OCI-LY3 (cell line): ENCODE data around the gene ACSS1.

Experiments used
- H2AFZ ChIP-seq: fragments of 200-600, 300-600 bp; shearing (Covaris generic); 2 replicates; pipeline ENCODE4 v1.6.0; 2014; ENCODE audit warnings: antibody characterized with exemption, low read depth, low read length
- H3K27ac ChIP-seq: fragments of 200-600, 300-600 bp; sonication (generic); 2 replicates; pipeline ENCODE4 v1.5.1; 2014; ENCODE audit warnings: mild to moderate bottlenecking, low read length, moderate library complexity, mixed read lengths
- H3K27me3 ChIP-seq: fragments of 200-600, 300-600 bp; sonication (generic); 2 replicates; pipeline ENCODE4 v1.6.1; 2014; ENCODE audit warnings: low read depth, low read length, mixed read lengths
- H3K36me3 ChIP-seq: fragments of 200-600, 300-600 bp; sonication (generic); replicated peaks from 2 replicates; pipeline ENCODE3; 2014; ENCODE audit warnings: low read depth, low read length, mixed read lengths
- H3K4me1 ChIP-seq: fragments of 300-600, 200-600 bp; sonication (generic); 2 replicates; pipeline ENCODE4 v1.6.1; 2014; ENCODE audit warnings: low read length, mixed read lengths
- H3K4me2 ChIP-seq: fragments of 200-600, 300-600 bp; sonication (generic); 2 replicates; pipeline ENCODE4 v1.6.1; 2014; ENCODE audit warnings: low read length, mixed read lengths
- H3K4me3 ChIP-seq: fragments of 300-600, 200-600 bp; sonication (generic); 2 replicates; pipeline ENCODE4 v1.5.1; 2014; ENCODE audit warnings: antibody characterized with exemption, mild to moderate bottlenecking, low read length, moderate library complexity
- H3K79me2 ChIP-seq: fragments of 300-600, 200-600 bp; shearing (Covaris generic); 2 replicates; pipeline ENCODE4 v1.6.1; 2014; ENCODE audit warnings: mild to moderate bottlenecking, low read length, mixed read lengths
- H3K9ac ChIP-seq: fragments of 300-600, 200-600 bp; shearing (Covaris generic); 2 replicates; pipeline ENCODE4 v1.6.0; 2014; ENCODE audit warnings: mild to moderate bottlenecking, low read length, moderate library complexity
- H3K9me3 ChIP-seq: fragments of 200-600, 300-600 bp; shearing (Covaris generic); 2 replicates; pipeline ENCODE4 v1.6.1; 2014; ENCODE audit warnings: low read length, mixed read lengths; ENCODE audit not compliant: insufficient read depth
- H4K20me1 ChIP-seq: fragments of 200-600, 300-600 bp; sonication (generic); 2 replicates; pipeline ENCODE4 v1.6.1; 2016; ENCODE audit warnings: low read length, mixed read lengths; ENCODE audit not compliant: insufficient read depth
- EZH2phosphoT487 ChIP-seq: fragments of 200-600 bp; shearing (Covaris generic); IDR thresholded peaks from 2 replicates; pipeline ENCODE4 v1.6.1; 2018; ENCODE audit warnings: antibody characterized with exemption, mixed run types, low read depth
- TF ChIP-seq, protein P1 (sequence below): fragments of 200-600, 300-600 bp; sonication (generic); IDR thresholded peaks from 2 replicates; pipeline ENCODE4 v1.5.1; 2014; ENCODE audit warnings: antibody characterized with exemption, low read length, low read depth

ACSS1 gene

DNA sequence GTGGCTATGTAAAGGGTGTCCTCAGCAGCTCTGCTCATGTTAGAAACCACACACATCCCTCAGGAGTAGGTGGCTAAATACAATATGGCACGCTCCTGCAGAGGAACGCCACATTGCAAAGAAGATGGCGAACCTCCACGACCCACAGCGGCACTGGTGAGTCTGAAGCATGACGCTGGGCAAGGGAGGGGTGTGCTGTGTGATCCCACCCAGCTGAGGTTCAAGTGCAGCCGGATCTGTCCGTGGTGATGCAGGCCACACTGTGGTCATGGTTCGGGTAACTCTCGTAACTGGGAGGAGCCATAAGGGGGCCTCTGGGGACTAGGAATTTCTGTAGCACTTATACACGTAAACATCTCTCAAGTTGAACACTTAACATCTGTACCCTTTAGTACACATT is 42.0 kb downstream of the ACSS1 start:
- H3K27me3 ChIP-seq = no peaks in the 10 kb centered on the region
- no peak overlapping the region for H3K27ac ChIP-seq
- no peak overlapping the region for H2AFZ ChIP-seq
- no peak overlapping the region for H3K9ac ChIP-seq
- H3K36me3 ChIP-seq = no peaks in the 10 kb centered on the region
- no peaks in the 10 kb centered on the region; the same call in 1 of the 2 replicates for H4K20me1 ChIP-seq
- no peaks in the 10 kb centered on the region for H3K4me1 ChIP-seq
- TF ChIP-seq, protein P1, sequence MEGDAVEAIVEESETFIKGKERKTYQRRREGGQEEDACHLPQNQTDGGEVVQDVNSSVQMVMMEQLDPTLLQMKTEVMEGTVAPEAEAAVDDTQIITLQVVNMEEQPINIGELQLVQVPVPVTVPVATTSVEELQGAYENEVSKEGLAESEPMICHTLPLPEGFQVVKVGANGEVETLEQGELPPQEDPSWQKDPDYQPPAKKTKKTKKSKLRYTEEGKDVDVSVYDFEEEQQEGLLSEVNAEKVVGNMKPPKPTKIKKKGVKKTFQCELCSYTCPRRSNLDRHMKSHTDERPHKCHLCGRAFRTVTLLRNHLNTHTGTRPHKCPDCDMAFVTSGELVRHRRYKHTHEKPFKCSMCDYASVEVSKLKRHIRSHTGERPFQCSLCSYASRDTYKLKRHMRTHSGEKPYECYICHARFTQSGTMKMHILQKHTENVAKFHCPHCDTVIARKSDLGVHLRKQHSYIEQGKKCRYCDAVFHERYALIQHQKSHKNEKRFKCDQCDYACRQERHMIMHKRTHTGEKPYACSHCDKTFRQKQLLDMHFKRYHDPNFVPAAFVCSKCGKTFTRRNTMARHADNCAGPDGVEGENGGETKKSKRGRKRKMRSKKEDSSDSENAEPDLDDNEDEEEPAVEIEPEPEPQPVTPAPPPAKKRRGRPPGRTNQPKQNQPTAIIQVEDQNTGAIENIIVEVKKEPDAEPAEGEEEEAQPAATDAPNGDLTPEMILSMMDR = no peak
- TF ChIP-seq EZH2phosphoT487 = no peak
- no peak overlapping the region for H3K4me3 ChIP-seq
- no peaks in the 10 kb centered on the region for H3K9me3 ChIP-seq
- no peak overlapping the region for H3K4me2 ChIP-seq
- H3K79me2 ChIP-seq = no peaks in the 10 kb centered on the region

DNA sequence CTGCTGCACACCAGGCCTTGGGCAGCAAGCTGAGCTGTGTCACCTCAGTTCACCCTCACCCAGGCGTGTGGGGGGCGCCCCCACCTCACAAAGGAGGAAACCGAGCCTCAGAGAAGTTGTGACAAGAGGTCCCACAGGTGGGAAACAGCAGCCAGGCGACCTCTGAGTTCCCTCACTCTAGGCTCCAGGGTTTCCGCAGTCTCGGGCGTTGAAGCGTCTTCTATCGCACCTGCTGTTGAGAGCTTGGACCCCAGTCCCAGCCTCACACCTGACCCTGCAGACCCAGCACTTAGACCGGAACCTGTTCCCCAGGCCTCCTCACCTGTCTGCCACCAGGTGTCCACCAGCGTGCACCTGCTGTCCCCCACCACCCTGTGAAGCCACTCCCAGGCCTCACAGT is 43.1 kb downstream of the ACSS1 start:
- Histone ChIP-seq H3K27ac (no peak overlapping the region), H3K4me3 (no peak overlapping the region), H3K9ac (no peak overlapping the region), H3K4me1 (no peaks in the 10 kb centered on the region), H3K27me3 (no peaks in the 10 kb centered on the region), H3K79me2 (no peaks in the 10 kb centered on the region), H3K4me2 (no peak overlapping the region), H3K36me3 (no peaks in the 10 kb centered on the region), H4K20me1 (no peaks in the 10 kb centered on the region; the same call in 1 of the 2 replicates), H3K9me3 (no peaks in the 10 kb centered on the region), H2AFZ (no peak overlapping the region)
- TF ChIP-seq, protein P1 = no peak
- no peak for TF ChIP-seq EZH2phosphoT487

DNA sequence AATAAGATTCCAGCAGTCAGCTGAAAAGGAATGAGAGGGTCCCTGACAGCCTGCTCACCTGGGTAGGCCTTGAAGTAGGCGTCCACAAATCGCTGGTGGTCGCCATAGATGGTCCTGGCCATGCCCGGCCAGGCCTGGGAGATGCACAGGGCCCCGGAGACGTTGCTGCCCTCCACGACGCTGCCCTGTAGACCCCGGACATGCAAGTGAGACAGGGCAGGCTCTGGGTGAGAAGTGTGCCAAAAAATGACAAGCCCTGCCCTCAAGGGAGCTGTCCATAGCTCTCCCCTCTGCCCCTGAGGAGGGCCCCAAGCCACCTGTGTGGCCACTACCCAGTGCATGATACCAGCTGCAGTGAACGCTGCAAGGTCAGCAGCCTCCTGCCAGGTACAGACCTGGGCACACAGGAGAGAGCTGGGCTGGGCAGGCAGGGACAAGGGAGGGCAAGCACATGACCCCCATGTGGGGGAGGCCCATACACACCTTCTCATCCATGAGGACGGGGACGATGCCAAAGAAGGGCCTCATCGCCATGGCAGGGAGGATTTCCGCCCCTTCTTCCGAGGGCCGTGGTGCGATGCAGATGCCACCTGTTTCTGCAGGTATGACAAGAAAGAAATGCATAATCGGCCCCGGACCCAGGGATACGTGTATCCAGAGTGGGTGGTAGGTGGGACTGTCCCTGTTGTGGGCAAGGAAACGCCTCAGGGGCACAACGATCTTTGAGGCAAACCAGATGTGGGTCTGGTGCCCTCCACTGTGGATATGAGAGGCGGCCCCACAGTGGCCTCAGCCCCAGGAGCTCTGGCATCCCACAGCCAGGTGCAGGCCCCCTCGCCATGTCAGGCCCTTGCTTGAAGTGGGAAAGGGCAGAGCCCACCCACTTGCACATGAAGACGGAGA is 44.2 kb downstream of the ACSS1 start:
- no peak overlapping the region for H3K9ac ChIP-seq
- H3K9me3 ChIP-seq = no peaks in the 10 kb centered on the region
- no peaks in the 10 kb centered on the region for H3K36me3 ChIP-seq
- no peaks in the 10 kb centered on the region for H3K4me1 ChIP-seq
- TF ChIP-seq EZH2phosphoT487 = no peak
- no peak overlapping the region for H3K27ac ChIP-seq
- no peaks in the 10 kb centered on the region; the same call in 1 of the 2 replicates for H4K20me1 ChIP-seq
- H3K27me3 ChIP-seq = no peaks in the 10 kb centered on the region
- no peak overlapping the region for H3K4me2 ChIP-seq
- no peaks in the 10 kb centered on the region for H3K79me2 ChIP-seq
- no peak overlapping the region for H2AFZ ChIP-seq
- no peak overlapping the region for H3K4me3 ChIP-seq

DNA sequence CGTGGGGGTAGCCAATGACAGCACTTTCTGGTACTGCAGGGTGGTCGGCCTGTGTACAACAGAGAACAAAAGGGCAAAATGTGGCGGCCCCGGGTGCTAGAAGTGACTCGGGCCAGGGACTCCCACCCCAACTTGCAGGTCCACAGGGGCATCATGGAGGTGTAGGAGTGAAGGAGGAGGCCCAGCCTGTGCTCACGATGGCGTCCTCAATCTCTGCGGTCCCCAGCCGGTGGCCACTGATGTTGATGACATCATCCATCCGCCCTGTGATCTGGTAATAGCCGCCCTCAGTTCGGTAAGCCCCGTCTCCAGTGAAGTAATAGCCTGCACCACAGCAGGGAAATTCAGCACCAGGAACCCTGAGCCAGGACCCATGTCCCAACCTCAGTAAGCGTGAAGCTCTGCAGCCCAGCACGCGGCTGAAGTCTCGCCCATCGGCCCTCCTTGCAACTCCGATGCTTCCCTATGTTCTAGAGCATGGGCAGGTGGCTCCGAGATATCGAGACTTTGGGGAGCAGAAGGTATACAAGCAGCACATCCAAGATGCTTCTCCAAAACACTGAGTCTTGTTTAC is 45.2 kb downstream of the ACSS1 start:
- Histone ChIP-seq H3K9ac (no peak overlapping the region), H3K4me3 (no peak overlapping the region), H3K27ac (no peak overlapping the region), H2AFZ (no peak overlapping the region), H3K4me1 (no peaks in the 10 kb centered on the region), H3K4me2 (no peak overlapping the region), H3K36me3 (no peaks in the 10 kb centered on the region), H3K79me2 (no peaks in the 10 kb centered on the region), H3K27me3 (no peaks in the 10 kb centered on the region), H4K20me1 (no peaks in the 10 kb centered on the region; the same call in 1 of the 2 replicates), H3K9me3 (no peaks in the 10 kb centered on the region)
- TF ChIP-seq, protein P1 = no peak
- no peak for TF ChIP-seq EZH2phosphoT487
